Rectal smooth muscle tissue (tissue), 1 donor: ENCODE results near the gene SLC35A5.
"Not testable (repeated sequence)": the region's sequence is repeated elsewhere in the genome, so short reads cannot be mapped to it uniquely, and the experiment has no call there.

Experiments
- H3K27ac ChIP-seq: one replicate; pipeline ENCODE4 v1.7.0; 2013; ENCODE audit warnings: low read depth, low read length, inconsistent platforms
- H3K27me3 ChIP-seq: one replicate; pipeline ENCODE4 v1.7.0; 2013; ENCODE audit warnings: low read length; ENCODE audit not compliant: control insufficient read depth, insufficient read depth
- H3K36me3 ChIP-seq: one replicate; pipeline ENCODE4 v1.7.0; 2013; ENCODE audit warnings: low read length; ENCODE audit not compliant: control insufficient read depth, insufficient read depth
- H3K4me1 ChIP-seq: one replicate; pipeline ENCODE4 v1.7.0; 2013; ENCODE audit warnings: low read length; ENCODE audit not compliant: control insufficient read depth, insufficient read depth
- H3K4me3 ChIP-seq: one replicate; pipeline ENCODE4 v1.7.0; 2013; ENCODE audit warnings: low read length
- H3K9ac ChIP-seq: one replicate; pipeline ENCODE4 v1.7.0; 2013; ENCODE audit warnings: low read length

SLC35A5 gene

GRCh38 chr3:112561734-112562529 is at the start of gene SLC35A5, which contains the start of gene ATG3:
SLC35A5 (plus strand) TSS chr3:112562045; CDS start chr3:112563404, 1,359 bp downstream.
ATG3 (minus strand) TSS chr3:112561962; CDS start chr3:112561528, 434 bp downstream.
- Histone ChIP-seq H3K4me1 (no peaks in the 10 kb centered on the region), H3K36me3 (no peaks in the 10 kb centered on the region), H3K4me3 (peak within 1 kb of the TSS; percentile 94), H3K27ac (peak within 1 kb of the TSS; percentile 91), H3K9ac (peak within 1 kb of the TSS; percentile 97), H3K27me3 (no peaks in the 10 kb centered on the region)

- H3K4me1 ChIP-seq, result no peaks in the 10 kb centered on the region
- no peak overlapping the region for H3K9ac ChIP-seq
- no peaks in the 10 kb centered on the region for H3K36me3 ChIP-seq
- no peak overlapping the region for H3K27ac ChIP-seq
- H3K27me3 ChIP-seq, result no peaks in the 10 kb centered on the region
- no peak overlapping the region for H3K4me3 ChIP-seq
Measured at GRCh38 chr3:112512320-112512719, 49.5 kb upstream of the SLC35A5 start.

GRCh38 chr3:112514527-112515128 is 47.2 kb upstream of the SLC35A5 start:
- no peak overlapping the region for H3K4me3 ChIP-seq
- H3K27me3 ChIP-seq, result no peaks in the 10 kb centered on the region
- no peaks in the 10 kb centered on the region for H3K36me3 ChIP-seq
- no peak overlapping the region for H3K9ac ChIP-seq
- H3K27ac ChIP-seq, result no peak overlapping the region
- H3K4me1 ChIP-seq, result no peaks in the 10 kb centered on the region

GRCh38 chr3:112518970-112519369 is 42.9 kb upstream of the SLC35A5 start:
- H3K4me1 ChIP-seq, H3K36me3 ChIP-seq, H3K9ac ChIP-seq, H3K27me3 ChIP-seq, H3K4me3 ChIP-seq, H3K27ac ChIP-seq: not testable (repeated sequence)

- no peak overlapping the region for H3K9ac ChIP-seq
- no peak overlapping the region for H3K27ac ChIP-seq
- no peaks in the 10 kb centered on the region for H3K27me3 ChIP-seq
- no peaks in the 10 kb centered on the region for H3K4me1 ChIP-seq
- no peak overlapping the region for H3K4me3 ChIP-seq
- H3K36me3 ChIP-seq, result no peaks in the 10 kb centered on the region
Measured at GRCh38 chr3:112519424-112520001, 42.3 kb upstream of the SLC35A5 start.

GRCh38 chr3:112524127-112524526 is 37.7 kb upstream of the SLC35A5 start:
- not testable (repeated sequence) for H3K27me3 ChIP-seq, H3K27ac ChIP-seq, H3K36me3 ChIP-seq, H3K4me3 ChIP-seq, H3K9ac ChIP-seq, H3K4me1 ChIP-seq

GRCh38 chr3:112530573-112530972 is 31.3 kb upstream of the SLC35A5 start:
- H3K9ac ChIP-seq, result no peak overlapping the region
- peaks cover 9% of the 10 kb centered on the region for H3K36me3 ChIP-seq
- H3K27ac ChIP-seq, result no peak overlapping the region
- no peak overlapping the region for H3K4me3 ChIP-seq
- no peaks in the 10 kb centered on the region for H3K27me3 ChIP-seq
- H3K4me1 ChIP-seq, result no peaks in the 10 kb centered on the region

- no peaks in the 10 kb centered on the region for H3K4me1 ChIP-seq
- no peaks in the 10 kb centered on the region for H3K27me3 ChIP-seq
- H3K9ac ChIP-seq, result no peak overlapping the region
- no peak overlapping the region for H3K4me3 ChIP-seq
- H3K36me3 ChIP-seq, result peaks cover 11% of the 10 kb centered on the region
- H3K27ac ChIP-seq, result no peak overlapping the region
Measured at GRCh38 chr3:112531358-112531781, 30.5 kb upstream of the SLC35A5 start.

- H3K36me3 ChIP-seq, result peaks cover 10% of the 10 kb centered on the region
- H3K4me1 ChIP-seq, result no peaks in the 10 kb centered on the region
- H3K4me3 ChIP-seq, result no peak overlapping the region
- H3K27me3 ChIP-seq, result no peaks in the 10 kb centered on the region
- H3K27ac ChIP-seq, result no peak overlapping the region
- H3K9ac ChIP-seq, result no peak overlapping the region
Measured at GRCh38 chr3:112539825-112540650, 21.8 kb upstream of the SLC35A5 start.

- Histone ChIP-seq H3K4me1 (no peaks in the 10 kb centered on the region), H3K27me3 (no peaks in the 10 kb centered on the region), H3K36me3 (peaks cover 4% of the 10 kb centered on the region), H3K27ac (no peak overlapping the region), H3K9ac (no peak overlapping the region), H3K4me3 (no peak overlapping the region)
Measured at GRCh38 chr3:112546216-112546759, 15.6 kb upstream of the SLC35A5 start.

- Histone ChIP-seq H3K27me3 (no peaks in the 10 kb centered on the region), H3K4me1 (no peaks in the 10 kb centered on the region), H3K4me3 (no peak overlapping the region), H3K9ac (no peak overlapping the region), H3K27ac (no peak overlapping the region), H3K36me3 (peaks cover 4% of the 10 kb centered on the region)
Measured at GRCh38 chr3:112550859-112551258, 11.0 kb upstream of the SLC35A5 start.
